Mesodermal cell (in vitro differentiated cells): ENCODE measurements around the gene RSPO1.

Experiments
- H3K27ac ChIP-seq: 2 replicates; pipeline ENCODE4 v1.7.0; 2013; ENCODE audit warnings: mild to moderate bottlenecking, low read depth, low read length, moderate library complexity; ENCODE audit not compliant: severe bottlenecking
- H3K36me3 ChIP-seq: 2 replicates; pipeline ENCODE4 v1.7.1; 2013; ENCODE audit warnings: mild to moderate bottlenecking, low read length, moderate library complexity; ENCODE audit not compliant: control insufficient read depth, insufficient read depth
- H3K4me1 ChIP-seq: one replicate; pipeline ENCODE4 v1.7.1; 2013; ENCODE audit warnings: mild to moderate bottlenecking, low read length; ENCODE audit not compliant: insufficient read depth, control insufficient read depth, poor library complexity, severe bottlenecking
- H3K4me3 ChIP-seq: 2 replicates; pipeline ENCODE4 v1.7.0; 2013; ENCODE audit warnings: low read length, control low read depth, mild to moderate bottlenecking; ENCODE audit not compliant: insufficient read depth, poor library complexity, severe bottlenecking; ENCODE audit errors: extremely low read depth
- H3K9me3 ChIP-seq: 2 replicates; pipeline ENCODE4 v1.7.1; 2013; ENCODE audit warnings: mild to moderate bottlenecking, low read length, moderate library complexity; ENCODE audit not compliant: control insufficient read depth
- WGBS, 2 experiments: methylation state at CpG; one replicate each; pipeline ENCODE4 v1.1.5; 2013; ENCODE audit warnings: missing lambda C conversion rate in 2 of 2; ENCODE audit not compliant: insufficient coverage in 2 of 2; 5-methylcytosine and 5-hydroxymethylcytosine counted together

Gene RSPO1

DNA sequence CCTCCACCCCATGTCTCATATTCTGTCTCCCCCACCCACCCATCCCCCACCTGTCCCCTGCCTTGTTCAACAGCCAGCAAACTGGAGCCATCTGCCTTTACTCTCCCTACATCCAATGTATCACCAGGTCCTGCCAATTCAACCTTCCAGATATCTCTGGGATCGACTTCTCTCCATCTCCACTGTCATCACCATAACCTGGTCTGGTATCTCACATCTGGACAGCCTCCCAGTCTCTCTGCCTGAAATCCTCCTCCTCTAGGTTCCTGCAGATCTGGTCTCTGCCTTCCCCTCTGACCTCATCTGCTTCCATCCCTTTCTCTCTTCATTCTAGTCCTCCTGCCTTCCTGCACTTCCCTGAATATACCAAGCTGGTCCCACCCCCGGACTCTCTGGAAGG is 35.4 kb upstream of the RSPO1 start:
- 70 to 84% methylated on average over 1 to 2 of the region's 2 CpGs for WGBS, 2 experiments
- Histone ChIP-seq H3K9me3 (no peaks in the 10 kb centered on the region), H3K4me3 (no peak overlapping the region), H3K27ac (no peak overlapping the region), H3K4me1 (no peaks in the 10 kb centered on the region), H3K36me3 (no peaks in the 10 kb centered on the region)

DNA sequence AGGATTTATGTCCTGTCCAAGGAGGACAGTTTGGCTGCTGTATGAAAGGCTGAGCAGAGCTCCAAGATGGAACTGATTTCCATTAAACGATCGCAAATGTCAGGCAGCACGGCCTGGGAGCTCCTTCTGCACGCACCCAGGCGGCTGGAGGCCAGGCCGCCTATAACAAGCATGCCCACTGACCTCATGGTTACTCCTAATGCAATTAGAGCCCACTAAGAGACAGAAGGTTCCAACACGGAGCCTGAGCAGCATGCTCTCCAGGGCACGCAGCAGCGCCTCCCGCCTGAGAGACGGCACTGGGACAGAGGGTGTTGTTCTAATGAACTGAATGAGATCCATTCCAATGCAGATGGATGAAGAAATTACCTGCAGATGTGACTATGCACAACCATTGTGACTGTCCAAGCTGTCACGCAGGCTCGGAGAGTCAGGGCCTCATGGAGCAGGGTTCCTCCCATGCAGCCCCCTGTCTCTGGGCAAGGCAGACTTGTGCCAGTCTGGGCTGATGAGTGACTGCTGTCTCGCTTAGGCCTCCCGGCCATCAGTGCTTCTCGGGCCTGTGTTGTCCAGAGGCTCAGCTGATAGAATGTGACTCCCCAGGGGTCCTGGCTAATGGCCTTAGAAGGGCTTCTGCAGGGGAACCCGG is 32.5 kb upstream of the RSPO1 start:
- 72 to 80% methylated on average over 17 of the region's 17 CpGs for WGBS, 2 experiments

DNA sequence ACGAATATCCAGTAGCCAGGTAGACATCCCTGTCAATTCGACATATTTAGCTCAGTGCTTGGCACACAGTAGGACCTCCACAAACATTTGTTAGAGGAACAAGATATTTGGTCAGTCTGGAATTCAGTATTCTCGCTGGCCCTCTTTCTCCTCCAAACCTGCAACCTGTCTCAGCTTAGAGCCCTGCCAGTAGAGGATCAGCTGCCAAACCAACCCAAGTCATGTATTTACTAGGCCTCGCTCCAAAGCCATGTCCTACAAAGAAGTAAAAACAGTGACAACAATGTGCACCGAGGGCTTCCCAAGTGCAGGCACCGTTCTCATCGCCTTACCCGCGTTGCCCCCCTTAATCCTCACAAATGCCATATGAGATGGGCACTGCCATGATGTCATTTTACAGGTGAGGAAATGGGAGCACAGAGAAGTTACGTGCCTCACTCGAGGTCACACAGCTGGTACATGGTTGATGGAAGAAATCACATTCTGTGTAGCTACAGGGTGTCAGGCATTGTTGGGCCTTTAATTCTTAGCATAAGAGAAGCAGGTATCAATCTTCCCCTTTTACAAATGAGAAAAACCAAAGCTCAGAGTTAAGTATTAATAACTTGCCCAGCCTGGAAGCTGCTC is 31.7 kb upstream of the RSPO1 start:
- Histone ChIP-seq H3K4me1 (no peaks in the 10 kb centered on the region), H3K9me3 (no peaks in the 10 kb centered on the region), H3K36me3 (no peaks in the 10 kb centered on the region), H3K27ac (no peak overlapping the region), H3K4me3 (no peak overlapping the region)
- whole genome bisulfite sequencing, 2 experiments = 89 to 97% methylated on average over 6 of the region's 11 CpGs

More for the DNA sequence above, 32.5 kb upstream of the RSPO1 start:
- H3K36me3 ChIP-seq = no peaks in the 10 kb centered on the region
- no peak overlapping the region for H3K4me3 ChIP-seq
- H3K9me3 ChIP-seq = no peaks in the 10 kb centered on the region
- H3K27ac ChIP-seq = no peak overlapping the region
- H3K4me1 ChIP-seq = no peaks in the 10 kb centered on the region

DNA sequence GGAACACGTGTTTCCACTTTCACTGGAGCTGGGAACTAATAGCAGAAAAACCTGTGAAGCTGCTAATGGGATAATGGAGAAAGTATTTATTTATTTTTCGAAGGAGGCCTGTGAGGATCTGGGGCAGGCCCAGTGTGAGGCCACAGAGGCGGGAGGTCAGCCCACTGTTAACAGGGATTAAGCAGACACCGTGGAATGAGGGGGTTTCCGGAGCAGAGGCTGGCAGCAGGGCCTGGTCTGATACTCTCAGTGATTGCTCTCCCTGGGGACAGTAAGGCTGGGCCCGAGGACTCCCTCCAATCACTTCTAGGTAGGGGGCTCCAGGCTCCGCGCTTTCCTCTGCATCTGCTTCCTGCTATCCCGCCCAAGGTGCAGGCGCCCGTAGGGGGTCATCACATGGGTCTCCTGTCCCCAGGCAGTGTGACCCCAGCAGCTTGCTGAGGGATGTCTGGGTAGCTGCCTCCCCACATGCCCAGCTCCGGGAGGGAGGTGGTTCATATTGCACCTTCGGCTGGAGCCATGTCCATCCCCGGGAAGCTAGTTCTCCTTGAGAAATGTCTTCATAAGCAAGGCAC is 28.8 kb upstream of the RSPO1 start:
- H3K4me1 ChIP-seq = no peaks in the 10 kb centered on the region
- 31 to 55% methylated on average over 8 to 12 of the region's 14 CpGs for WGBS, 2 experiments
- H3K4me3 ChIP-seq = no peak overlapping the region
- no peak overlapping the region for H3K27ac ChIP-seq
- H3K9me3 ChIP-seq = no peaks in the 10 kb centered on the region
- no peaks in the 10 kb centered on the region for H3K36me3 ChIP-seq

GRCh38 chr1:37662031-37662755 is 27.5 kb upstream of the RSPO1 start:
- no peak overlapping the region for H3K27ac ChIP-seq
- no peaks in the 10 kb centered on the region for H3K4me1 ChIP-seq
- 84 to 88% methylated on average over 8 to 10 of the region's 11 CpGs for WGBS, 2 experiments
- no peak overlapping the region for H3K4me3 ChIP-seq
- H3K9me3 ChIP-seq = no peaks in the 10 kb centered on the region
- H3K36me3 ChIP-seq = no peaks in the 10 kb centered on the region

- 82 to 87% methylated on average over 8 of the region's 9 CpGs for WGBS, 2 experiments
- Histone ChIP-seq H3K4me1 (no peaks in the 10 kb centered on the region), H3K4me3 (no peak overlapping the region), H3K36me3 (no peaks in the 10 kb centered on the region), H3K9me3 (no peaks in the 10 kb centered on the region), H3K27ac (no peak overlapping the region)
Measured at GRCh38 chr1:37661401-37661800, 26.7 kb upstream of the RSPO1 start.

GRCh38 chr1:37660664-37661063 is 26.0 kb upstream of the RSPO1 start:
- Histone ChIP-seq H3K9me3 (no peaks in the 10 kb centered on the region), H3K36me3 (no peaks in the 10 kb centered on the region), H3K27ac (no peak overlapping the region), H3K4me3 (no peak overlapping the region), H3K4me1 (no peaks in the 10 kb centered on the region)
- WGBS, 2 experiments = 56 to 57% methylated on average over 5 to 6 of the region's 10 CpGs

DNA sequence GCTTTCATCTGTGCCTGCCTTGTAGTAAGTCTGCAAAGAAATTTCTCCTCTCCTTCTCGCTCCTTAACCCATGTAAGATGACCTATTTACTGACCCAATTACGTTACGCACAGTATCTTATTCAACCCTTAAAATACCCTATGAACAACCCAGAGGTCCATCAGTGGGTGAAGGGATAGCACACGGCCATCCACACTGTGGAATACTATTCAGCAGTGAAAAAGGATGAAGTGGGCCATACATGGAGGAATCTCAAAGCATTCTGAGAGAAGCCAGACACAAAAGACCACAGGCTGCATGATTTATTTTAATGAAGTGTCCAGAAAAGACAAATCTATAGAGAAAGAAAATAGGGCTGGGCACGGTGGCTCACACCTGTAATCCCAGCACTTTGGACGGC is 23.8 kb upstream of the RSPO1 start:
- Histone ChIP-seq H3K4me3 (no peak overlapping the region), H3K36me3 (no peaks in the 10 kb centered on the region), H3K27ac (no peak overlapping the region), H3K9me3 (no peaks in the 10 kb centered on the region), H3K4me1 (no peaks in the 10 kb centered on the region)
- WGBS, 2 experiments = 91 to 100% methylated on average over 2 to 3 of the region's 6 CpGs

DNA sequence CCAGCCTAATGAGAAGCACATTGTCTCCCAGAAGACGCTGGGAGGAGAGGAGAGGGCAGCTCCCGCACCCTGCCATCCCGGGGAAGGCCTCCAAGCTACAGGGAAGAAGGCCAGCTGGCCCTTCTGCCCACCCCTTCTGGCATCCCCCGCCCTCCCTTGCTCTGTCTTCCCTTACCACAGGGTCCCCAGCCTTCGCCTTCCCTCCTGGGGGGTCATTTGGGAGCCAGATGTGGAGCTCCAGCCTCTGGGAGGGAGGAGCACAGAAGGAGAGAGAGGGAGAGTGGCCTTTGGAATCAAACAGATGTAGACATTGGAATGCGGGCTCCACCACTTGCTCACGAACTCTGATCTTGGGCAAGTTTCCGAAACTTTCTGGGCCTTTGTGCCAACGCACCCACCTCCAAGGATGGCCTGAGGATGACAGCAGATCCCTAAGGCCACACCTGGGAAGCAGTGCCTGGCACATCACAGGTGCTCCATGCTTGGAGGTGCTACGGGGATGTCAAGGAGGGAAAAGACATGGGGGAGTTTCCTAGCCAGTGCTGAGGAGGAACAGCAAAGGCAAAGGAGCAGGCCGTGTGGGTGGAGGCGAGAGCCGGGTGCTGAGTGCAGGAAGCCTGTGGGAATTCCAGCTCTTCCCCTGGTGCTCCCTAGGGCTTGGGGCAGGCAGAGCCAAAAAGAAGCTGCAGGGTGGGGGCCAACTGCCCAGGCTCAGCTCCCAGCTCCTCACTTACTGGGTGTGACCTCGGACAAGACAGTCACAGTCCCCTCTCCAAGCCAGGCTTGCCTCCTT is 23.1 kb upstream of the RSPO1 start:
- H3K9me3 ChIP-seq = no peaks in the 10 kb centered on the region
- no peak overlapping the region for H3K27ac ChIP-seq
- 88% methylated on average over 11 to 12 of the region's 14 CpGs for WGBS, 2 experiments
- no peaks in the 10 kb centered on the region for H3K4me1 ChIP-seq
- H3K36me3 ChIP-seq = no peaks in the 10 kb centered on the region
- H3K4me3 ChIP-seq = no peak overlapping the region

DNA sequence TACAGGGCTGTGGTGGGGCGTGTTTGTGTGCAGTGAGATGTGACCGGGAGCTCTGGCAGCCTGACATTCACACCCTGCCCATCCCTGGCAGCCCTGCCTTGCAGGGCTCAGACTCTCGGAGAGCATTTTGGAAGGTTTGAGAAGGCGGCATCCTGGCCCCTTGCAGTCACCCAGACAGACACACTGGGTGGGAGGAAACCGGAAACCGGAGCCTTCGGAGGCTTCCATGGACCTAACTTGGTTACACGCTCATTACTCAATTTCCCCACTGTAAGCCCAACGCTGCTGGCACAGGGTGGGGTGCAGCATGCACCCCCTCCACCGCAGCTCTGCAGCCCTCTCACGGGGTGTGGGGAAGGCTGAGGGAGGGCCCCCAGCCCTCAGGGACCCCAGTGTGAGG is 22.2 kb upstream of the RSPO1 start:
- Histone ChIP-seq H3K4me1 (no peaks in the 10 kb centered on the region), H3K4me3 (no peak overlapping the region), H3K36me3 (no peaks in the 10 kb centered on the region), H3K27ac (no peak overlapping the region), H3K9me3 (no peaks in the 10 kb centered on the region)
- WGBS, 2 experiments = 93 to 94% methylated on average over 7 to 9 of the region's 11 CpGs
